Suprapubic skin (tissue), 4 donors: ENCODE results near the gene HCFC1.

Source experiments
- POLR2A ChIP-seq, 2 donors: fragments of 450-650 bp; IDR thresholded peaks; one replicate each; pipeline ENCODE4 v1.6.1; 2017; ENCODE audit warnings: antibody characterized with exemption in 2 of 2, mild to moderate bottlenecking in 2 of 2, moderate library complexity in 2 of 2
- POLR2AphosphoS5 ChIP-seq, 3 donors: sonication (generic); formaldehyde crosslinking; IDR thresholded peaks; one replicate each; pipeline ENCODE4 v1.6.1; 2017; ENCODE audit warnings: antibody characterized with exemption in 3 of 3

DNA sequence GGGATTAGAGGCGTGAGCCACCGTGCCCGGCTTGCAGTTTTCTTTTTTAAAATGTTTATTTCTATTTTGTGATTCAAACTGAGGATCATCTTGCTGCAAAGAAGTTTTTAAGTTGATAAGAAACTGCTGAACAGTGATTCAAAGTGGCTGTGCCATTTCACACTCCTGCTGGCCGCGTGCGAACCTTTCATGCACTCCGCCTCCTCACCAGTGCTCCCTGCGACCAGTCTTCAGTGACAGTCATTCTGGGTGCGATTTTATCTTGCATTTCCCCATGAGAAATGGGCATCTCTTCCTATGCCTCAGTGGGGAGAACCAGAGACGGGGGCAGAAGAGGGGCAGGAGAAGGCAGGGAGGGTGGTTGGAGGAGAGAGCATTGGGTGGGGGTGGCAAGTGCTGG is 22.4 kb upstream of the HCFC1 start:
- no peak for TF ChIP-seq POLR2A (IDR thresholded peaks at IDR 0.05)
- TF ChIP-seq POLR2AphosphoS5 (IDR thresholded peaks at IDR 0.05) = no peak
